Fibroblast of gingiva (primary cell): ENCODE measurements around the gene ZNF469.

Source experiments
- DNase-seq: peaks from one replicate; pipeline ENCODE4 v3.0.0-alpha.2; 2011; ENCODE audit warnings: low read depth

ZNF469 gene

DNA sequence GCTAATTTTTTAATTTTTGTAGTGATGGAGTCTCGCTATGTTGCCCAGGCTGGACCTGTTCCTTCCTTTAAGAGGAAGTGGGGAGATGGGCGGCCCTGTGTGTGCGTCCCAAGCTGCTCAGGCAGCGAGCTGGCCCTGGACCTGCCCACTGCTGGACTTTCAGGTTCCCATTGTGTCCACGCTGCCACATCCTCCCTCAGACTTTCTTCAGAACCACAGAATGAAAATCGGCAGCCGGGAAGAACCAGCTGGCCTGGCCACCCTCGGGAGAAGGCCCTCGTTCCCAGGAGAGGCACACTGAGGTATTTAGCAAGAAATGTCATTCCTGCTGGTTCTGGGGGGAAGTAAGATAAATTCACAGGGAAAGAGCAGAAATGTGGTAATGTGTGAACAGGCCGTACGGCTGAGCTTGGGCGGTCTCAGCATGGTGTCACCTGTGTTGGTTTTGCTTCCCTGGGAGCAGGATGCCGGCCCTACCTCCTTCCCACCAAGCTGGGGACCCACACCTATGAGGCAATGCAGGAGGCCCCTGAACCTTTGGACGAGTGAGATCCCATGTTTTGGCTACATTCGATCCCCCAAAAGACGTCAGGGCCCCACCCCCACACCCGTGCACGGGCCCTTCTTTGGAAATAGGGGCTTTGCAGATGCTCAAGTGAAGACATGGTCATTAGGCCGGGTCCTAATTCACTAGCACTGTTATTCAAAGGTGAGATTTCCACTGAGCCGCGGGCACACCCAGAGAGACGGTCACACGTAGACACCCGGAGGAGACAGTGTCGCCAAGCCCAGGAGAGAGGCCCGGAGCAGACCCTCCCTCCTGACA is 35.9 kb upstream of the ZNF469 start:
- no peak for DNase-seq

DNA sequence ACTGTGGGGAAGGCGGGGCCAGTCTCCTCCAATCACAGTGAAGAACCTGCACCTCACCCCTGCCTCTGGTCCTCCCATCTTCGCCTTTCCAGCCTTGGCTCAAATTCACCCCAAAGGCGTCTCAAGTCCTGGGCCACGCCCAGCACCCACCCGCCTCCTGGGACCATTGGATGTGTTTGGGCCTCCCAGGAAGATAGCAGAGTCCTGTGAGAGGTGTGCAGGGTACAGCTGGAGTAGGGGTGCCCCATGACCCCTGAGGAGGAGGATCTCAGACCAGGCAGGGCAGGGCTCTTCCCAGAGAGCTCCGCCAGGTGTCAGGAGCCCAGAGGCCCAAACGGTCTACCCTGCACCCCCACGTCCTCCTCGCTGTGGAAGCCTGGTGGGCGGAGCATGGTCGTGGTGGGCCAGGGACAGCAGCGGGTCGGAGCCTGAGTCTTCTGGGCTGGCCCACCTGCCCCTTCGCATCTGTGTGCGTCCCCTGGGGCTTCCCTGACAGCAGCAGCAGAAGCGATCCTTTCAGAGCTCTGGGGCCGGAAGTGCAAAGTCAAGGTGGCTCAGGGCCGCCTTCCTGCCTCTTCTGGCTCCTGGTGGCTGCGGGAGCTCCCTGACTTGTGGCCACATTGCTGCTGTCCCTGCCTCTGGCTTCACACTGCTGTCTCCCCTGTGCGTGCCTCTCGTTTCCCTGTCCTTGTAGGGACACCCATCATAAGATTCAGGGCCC is 34.9 kb upstream of the ZNF469 start:
- no peak for DNase-seq

DNA sequence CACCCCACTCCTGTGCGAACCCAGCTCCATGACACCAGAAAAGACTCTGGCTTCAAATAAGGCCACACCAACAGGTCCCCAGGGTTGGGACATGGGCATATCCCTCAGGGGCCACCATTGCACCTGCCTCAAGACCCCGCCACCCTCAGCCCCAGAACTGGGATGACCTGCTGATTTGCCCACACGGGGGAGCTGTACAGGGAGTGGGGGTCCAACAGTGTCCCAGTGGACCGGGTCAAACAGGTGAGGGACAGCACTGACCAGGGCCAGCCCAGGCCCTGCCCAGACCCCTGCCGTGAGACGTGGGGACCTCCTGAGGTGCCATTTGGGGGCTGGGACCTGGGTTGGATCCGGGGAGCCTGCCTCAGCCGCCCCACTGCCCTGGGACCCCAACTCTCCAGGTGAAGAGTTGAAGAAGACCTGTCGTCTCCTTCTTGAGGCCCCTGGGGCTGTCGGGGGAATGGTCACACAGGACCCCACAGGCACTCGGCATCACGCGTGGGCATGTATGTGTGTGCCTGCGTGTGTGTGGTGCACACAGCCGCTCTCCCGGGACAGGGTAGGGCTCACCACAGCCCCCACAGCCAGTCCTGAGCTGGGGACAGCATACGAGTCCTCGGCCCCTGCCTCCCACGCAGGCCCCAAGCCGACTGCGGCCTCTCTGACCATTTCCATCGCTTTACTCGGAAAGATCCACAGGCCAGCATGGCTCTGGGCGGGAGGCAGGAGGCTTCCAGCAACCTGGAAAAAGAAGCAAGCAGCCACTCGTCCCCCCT is 34.2 kb upstream of the ZNF469 start:
- DNase-seq, result no peak

DNA sequence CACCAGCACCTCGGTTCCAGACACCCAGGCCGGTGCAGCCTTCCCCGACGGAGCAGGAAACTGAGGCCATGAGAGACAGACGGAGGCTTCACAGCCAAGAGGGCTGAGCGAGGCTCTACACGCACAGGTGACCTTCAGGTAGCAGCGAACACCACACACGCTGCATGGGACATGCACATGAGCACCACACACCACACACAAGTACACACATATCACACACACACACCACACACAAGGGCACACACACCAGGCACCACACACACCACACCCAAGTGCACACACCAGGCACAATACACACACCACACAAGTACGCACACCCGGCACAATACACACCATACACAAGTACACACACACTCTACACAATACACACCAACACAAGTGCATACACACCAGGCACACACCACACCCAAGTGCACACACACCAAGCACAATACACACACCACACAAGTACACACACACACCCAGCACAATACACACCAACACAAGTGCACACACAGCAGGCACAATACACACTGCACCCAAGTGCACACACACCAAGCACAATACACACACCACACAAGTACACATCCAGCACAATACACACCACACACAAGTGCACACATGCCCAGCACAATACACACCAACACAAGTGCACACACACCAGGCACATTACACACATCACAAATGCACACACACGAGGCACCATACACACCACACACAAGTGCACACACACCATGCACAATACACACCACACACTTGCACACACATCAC is 33.4 kb upstream of the ZNF469 start:
- DNase-seq, result no peak

DNA sequence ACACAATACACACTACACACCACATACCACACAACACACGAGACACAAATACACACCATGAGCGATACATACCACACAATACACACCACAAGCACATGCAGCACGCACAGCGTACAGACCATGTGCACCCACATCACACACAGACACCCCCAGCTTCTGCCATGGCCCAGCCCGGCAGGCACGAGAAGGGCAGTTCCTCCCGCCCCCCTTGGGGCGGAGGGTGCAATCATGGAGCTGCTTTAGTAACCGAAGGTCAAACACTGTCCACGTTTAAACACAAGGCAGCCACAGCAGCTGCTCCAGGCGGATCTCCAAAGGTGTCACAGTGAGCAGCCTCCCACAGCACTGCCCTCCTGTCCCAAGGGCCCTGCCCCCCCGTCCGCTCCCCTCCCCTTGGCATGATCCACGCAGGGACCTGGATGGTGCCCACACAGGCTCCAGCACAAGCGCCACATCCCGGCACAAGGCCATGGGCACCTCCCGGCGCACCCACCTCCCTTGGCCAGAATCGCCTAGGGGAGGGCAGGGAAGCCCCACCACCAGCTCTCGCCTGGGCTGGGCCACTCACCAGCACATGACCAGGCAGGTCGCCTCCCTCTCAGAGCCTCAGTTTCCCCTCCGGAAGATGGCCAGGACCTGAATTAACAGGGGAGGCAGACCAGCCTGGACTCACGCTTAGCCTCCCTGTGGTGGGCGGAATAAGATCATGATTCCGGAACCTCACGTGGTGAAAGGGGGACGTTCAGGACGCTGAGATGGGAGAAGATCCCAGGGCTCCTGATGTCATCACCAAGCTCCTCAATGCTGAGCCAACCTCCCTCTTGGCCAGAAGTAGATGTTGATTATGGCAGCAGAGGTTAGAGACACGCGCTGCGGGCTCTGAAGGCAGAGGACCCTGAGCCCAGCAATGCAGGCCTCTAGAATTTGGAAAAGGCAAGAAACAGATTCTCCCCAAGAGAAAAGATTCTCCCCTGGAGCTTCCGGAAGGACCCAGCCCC is 32.6 kb upstream of the ZNF469 start:
- no peak for DNase-seq

DNA sequence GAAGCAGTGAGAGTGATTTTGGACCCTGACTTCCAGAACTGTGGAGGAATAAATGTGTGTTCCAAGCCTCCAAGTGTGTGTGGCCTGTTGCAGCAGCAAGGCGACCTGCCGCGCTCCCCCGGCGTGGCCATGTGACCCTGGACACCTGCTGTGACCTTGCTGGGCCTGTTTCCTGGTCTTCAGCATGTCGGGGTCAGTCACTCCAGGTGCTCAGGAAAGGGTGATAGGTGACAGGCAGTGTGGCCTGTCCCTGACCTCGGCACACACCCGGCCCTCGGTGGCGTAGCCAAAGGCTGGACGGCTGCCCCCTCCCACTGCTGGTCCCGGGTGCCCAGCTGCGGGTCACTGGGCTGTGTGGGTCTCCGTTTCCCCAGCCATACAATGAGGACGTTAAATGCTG is 31.8 kb upstream of the ZNF469 start:
- DNase-seq, result no peak

DNA sequence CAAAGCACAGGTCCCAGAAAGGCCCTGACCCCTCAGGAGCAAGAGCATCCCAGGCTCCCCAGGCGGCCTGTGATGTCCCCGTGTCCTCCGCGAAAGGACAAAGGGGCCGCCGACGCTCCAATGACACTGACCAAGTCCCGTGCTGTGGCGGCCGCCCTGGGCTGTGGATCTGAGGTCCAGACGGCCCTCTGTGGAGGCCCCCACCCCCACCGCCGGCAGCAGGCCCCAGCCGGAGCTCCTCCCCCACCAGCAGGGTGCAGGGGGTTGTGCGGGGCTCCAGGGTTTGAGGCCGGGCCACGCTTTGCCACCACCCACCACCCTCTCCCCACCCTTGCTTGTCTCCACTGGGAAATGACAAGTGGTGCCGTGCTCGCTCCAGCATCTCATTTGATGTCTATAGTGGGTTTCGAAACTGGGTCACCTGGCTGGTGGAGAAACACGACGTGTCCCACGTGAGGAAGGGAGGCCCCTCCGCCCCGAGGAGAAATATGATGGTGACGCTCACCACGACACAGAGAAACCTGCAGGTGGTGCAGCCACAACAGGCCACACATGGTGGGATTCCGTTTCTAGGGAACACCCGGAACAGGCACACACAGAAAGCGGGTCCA is 31.2 kb upstream of the ZNF469 start:
- DNase-seq, result no peak

DNA sequence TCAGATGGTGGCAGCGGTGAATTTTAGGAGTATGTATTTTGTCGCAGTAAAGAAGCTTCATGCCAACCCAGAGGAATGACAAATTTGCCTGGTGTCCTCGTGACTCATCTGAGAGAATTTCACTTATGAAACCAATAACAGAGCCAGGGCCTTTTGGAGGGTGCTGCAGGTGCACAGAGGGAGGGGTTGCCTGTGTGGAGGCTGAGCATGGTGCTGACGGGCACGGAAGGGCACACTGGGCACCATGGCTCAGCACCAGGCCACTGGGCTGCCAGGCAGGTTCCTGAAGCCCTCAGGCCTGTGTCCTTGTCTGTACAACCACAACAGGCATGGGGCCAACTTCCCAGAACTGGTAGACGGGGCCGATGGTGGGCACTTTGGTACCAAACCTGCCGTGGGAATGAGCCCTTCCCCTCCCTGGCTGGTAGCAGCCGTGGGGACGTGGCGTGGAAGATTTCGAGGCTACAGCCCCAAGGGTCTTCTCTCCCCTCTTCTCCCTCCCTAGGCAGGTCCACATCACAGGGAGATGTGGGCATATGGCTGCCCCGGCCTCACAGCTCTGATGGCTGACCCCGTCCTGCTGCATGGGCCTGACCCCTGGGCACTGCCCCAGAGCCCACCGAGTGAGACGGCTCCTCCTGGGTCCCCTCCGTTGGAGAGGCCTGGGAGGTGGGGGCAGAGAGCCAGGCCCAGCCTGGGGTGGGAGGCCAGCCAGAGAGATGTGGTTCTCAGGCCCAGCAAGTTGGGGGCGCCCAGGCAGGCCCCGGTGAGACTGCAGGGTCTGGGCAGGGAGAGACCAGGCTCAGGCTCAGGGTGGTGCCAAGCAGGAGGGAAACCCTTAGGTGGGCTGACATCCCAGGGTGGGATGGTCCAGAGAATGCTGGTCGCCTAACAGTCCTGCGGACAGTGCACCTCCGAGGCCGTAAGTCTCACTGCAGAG is 30.2 kb upstream of the ZNF469 start:
- no peak for DNase-seq

DNA sequence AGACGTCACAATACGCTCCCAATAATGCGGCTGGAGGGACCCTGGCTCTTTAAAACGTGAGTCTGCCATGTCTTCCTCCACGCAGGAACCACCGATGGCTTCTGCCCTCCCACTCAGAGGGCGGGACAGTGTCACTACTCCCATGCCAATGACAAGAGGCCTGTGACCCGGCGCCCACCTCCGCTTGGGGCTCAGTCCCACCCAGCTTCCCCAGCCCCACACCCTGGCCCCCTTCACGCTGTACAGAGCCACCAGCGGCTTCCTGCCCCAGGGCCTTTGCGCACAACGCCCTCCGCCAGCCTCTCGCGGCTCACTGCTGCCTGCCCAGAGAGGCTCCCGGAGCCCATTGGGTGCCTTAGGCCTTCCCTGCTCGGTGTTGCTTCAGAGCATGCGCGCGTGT is 29.5 kb upstream of the ZNF469 start:
- no peak for DNase-seq

DNA sequence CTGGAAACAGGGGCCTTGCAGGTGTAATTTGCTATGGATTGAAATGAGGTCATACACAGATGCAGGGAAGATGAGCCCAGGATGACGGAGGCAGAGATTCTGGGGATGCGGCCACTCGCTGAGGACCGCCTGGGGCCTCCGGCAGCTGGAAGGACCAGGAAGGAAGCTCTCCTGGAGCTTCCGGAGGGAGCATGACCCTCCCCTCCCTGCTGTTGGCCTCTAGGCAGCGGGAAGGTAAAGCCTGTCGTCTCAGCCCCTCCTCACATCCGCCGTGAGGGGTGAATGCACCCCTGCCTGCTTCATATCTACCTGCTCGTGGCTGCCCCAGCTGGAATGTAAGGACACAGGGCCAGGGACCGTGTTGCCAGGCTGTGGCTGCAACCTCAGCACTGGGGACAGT is 29.1 kb upstream of the ZNF469 start:
- no peak for DNase-seq

DNA sequence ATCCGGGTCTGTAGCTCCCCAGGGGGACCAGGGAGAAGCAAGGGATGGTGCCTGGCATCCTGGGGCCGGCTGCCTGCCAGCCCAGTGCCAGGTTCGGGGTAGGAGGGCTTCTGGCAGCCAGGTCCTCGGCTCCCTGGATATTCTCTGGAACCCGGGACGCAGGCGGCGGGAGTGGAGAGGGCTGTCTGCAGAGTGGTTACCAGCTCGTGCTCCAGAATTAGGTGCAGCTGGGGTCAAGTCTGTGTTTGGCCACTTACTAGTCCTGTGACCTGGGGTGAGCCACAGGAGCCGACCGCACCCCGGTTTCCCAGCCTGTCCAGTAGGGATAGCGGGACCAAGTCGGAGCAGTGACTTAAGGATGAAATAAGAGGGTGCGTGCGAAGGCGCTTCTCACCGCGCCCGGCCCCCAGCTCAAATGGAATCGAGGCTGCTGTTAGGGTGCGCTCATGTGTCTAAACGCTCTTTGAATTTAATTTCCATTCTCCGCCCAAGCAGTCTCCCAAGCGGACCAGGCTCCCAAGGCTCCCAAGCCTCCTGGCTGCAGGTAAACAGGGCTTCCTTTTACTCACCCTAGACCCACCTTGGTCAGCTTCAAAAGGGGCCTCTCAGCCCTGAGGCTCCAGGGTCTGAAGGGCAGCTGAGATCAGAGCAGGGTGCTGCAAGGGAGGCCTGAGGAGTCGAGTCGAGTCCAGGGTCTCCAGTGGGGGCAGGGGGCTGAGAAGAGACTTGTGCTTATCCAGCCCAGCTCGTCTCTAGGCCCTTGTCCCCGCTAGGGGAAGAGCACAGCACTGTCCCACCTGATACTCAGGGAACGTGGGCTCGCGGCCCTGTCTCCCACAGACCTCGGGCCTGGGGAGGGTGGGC is 28.3 kb upstream of the ZNF469 start:
- DNase-seq, result no peak

DNA sequence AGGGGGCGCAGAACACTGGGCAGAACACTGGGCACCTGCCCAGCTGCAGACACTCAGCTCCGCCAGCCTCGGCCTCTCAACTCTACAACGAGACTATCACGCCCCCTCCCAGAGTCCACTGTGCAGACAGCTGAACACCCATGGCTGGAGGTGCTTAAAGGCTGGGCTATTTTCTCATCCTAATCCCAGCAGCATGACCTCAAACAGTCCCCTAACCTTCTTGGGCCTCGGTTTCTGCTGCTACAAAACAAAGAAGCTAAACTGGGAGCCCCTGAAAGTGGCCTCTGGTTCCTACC is 27.7 kb upstream of the ZNF469 start:
- DNase-seq, result no peak

DNA sequence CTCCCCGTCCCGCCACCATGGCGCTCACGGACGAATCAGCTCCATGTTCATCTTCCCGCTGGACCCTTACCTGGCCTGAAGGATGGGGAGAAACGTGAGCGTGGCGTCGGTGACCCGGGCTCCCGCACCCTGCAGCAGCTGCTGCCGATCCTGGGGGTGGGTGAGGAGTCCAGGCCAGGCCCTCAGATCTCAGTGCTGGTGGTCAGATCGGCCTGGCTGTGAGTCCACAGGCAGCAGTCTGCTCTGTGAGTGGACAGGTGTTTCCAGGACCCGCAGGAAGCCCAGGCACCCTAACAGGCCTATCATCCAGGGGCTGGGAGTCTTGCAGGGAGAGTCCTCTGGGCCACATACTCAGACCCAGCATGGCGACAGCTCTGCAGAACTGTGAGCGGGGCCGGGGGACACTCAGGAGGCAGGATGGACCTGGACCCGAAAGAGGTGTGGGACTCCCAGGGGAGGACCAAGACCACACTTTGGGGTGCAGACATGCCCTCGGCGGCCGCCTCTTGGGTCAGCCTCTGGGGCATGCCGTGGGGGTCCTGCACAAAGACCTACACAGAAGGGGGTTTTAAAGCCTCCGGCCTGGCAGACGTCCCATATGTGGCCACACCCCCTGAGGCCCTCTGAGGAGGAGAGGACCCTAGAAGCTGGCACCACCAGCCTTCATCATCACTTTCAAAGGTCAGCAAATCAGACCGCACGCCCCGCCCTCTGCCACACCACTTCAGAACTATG is 27.2 kb upstream of the ZNF469 start:
- no peak for DNase-seq

DNA sequence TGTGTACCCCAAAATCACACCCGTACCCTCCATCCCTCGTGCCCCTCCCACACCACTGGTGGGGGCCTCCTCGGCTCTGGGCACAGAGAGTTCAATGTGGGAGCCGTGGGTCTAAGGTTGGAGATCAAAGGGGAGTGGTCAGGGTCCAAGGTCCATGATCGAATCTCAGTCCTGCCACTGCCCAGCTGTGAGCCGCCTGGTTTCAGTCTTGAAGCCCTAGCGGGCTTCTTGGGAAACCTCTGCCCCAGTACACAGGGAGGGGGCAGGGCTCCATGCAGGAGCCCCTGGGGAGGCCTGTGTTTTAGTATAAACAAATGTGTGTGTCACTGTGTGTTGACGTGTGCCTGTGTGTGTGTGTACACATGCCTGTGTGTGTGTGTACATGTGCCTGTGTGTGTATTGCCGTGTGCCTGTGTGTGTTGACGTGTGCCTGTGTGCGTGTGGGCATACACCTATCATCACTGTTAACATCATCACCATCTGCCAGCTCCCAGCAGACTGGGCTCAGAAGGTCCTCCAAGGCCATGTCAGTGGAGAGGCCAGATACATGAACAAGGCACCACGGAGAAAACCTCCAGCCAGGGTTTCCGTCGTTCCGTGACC is 26.5 kb upstream of the ZNF469 start:
- DNase-seq, result peak; percentile 17

DNA sequence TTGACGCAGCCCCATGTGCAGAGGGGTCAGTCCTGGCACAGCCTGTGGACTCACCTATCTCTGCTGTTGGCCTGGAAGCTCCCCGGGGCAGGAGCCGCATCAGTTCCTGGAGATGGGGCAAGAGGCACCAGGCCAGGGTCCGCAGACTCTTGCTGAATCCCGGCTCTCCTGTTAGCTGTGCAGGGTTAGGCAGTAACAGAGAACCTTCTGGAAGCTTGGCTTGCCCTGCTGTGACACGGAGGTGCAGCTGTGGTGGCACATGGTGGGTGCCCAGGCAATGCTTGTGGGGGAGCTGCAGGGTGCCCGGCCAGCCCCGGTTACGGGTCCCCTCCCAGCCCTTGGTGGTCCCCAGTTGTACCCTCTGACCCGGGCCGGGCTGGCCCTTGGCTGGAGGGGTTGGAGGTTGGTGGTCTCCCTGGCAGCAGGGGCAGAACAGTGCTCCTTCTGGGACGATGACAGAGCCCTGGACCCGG is 26.0 kb upstream of the ZNF469 start:
- no peak for DNase-seq

DNA sequence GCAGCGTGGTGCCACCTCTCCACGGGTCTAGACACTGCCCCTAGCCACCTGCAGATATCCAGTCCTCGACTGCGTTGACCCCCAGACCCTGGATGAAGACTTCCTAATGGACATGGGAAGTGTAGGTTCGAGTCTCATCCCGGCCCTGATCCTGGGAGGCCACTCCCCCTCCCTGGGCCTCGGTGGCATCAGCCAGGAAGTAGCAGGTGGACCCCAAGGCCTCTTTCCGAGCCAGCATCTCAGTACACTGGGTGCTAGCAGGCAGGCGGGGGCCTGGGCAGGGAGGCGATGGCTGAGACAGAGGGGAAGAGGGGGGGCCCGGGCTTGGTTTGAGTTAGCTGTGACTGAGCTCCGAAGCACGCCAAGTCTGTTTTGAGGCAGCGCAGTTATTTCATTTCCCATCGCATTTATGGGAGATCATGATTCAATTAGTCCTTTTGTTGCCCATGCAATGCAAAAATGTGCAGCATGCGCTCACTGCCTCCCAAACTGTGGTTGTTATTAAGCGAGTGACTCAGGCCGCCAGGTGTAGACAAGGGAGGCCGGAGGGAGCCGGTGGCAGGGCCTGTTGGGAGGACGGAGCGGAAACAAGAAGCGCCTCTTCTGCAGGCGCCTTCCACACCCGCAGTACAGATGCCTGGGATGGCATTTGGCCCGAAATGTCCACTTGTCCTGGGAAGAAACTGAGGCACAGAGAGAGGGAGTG is 25.3 kb upstream of the ZNF469 start:
- DNase-seq, result no peak

DNA sequence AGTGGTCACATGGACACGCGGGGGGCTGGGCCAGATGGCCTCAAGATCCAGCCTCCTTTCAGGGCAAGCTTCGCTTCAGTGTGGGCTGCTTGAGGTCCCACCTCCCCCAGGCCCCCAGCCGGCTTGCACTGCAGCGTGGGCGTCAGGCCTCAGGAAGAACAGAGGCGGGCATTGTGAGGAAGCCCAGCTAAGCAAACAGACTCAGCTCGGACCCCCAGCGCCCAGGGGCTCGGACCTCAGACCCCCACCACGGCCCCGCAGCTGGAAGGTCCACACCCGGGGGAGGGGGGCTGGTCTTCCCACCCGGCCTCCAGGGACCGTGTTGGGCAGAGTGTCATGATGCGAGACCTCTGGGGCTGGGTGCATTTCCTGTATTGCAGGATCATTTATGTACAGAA is 24.7 kb upstream of the ZNF469 start:
- DNase-seq, result no peak
